Hematopoietic multipotent progenitor cell (in vitro differentiated cells): Measurements from ENCODE around the gene ANKRD27. TPM values are rescaled to one million over a fixed set of nuclear protein-coding genes. Genes with fewer than 3 reads are reported as not detected.
"Not testable (repeated sequence)": the region's sequence is repeated elsewhere in the genome, so short reads cannot be mapped to it uniquely, and the experiment has no call there.

Source experiments
- DNase-seq, 3 donors: peaks; one replicate each; pipeline ENCODE4 v3.0.0-alpha.2; 2011 to 2015; ENCODE audit warnings: low read depth in 2 of 3, low spot score in 2 of 3
- total RNA-seq: library from RNA; depleted of rRNA; stranded (reverse); fragments of >200 nt; gene quantifications from one replicate; pipeline ENCODE4 v1.2.3, GENCODE V29; 2012

ANKRD27 gene
- 57.1 TPM for total RNA-seq

- peak; percentile 97 to 99 (median 98) for DNase-seq
These were observed at the start of gene ANKRD27 for GRCh38 chr19:32674931-32675719. ANKRD27 (minus strand) TSS chr19:32675180; CDS start chr19:32659015, 16,165 bp downstream.

GRCh38 chr19:32720936-32721250 is 45.9 kb upstream of the ANKRD27 start:
- no peak for DNase-seq

- no peak for DNase-seq
These were observed 45.4 kb upstream of the ANKRD27 start for GRCh38 chr19:32720216-32720935.

- DNase-seq = no peak
These were observed 44.7 kb upstream of the ANKRD27 start, which contains the start of gene TDRD12 for GRCh38 chr19:32719611-32720059. TDRD12 (plus strand) TSS chr19:32719767; CDS start chr19:32720073, 306 bp downstream.

- DNase-seq = no peak
These were observed 43.3 kb upstream of the ANKRD27 start for GRCh38 chr19:32718286-32718685.

GRCh38 chr19:32717496-32717895 is 42.5 kb upstream of the ANKRD27 start:
- DNase-seq = no peak

GRCh38 chr19:32716203-32716602 is 41.2 kb upstream of the ANKRD27 start:
- not testable (repeated sequence) for DNase-seq

GRCh38 chr19:32711747-32712146 is 36.8 kb upstream of the ANKRD27 start:
- DNase-seq = no peak

GRCh38 chr19:32709032-32709431 is 34.1 kb upstream of the ANKRD27 start:
- no peak for DNase-seq

GRCh38 chr19:32708457-32708856 is 33.5 kb upstream of the ANKRD27 start:
- DNase-seq = peak in 2 of 3 donors; percentile 56 to 77

GRCh38 chr19:32704006-32704405 is 29.0 kb upstream of the ANKRD27 start:
- DNase-seq = not testable (repeated sequence)

GRCh38 chr19:32702010-32702409 is 27.0 kb upstream of the ANKRD27 start:
- DNase-seq = no peak

GRCh38 chr19:32700129-32700528 is 25.1 kb upstream of the ANKRD27 start:
- not testable (repeated sequence) for DNase-seq

- not testable (repeated sequence) for DNase-seq
These were observed 21.8 kb upstream of the ANKRD27 start for GRCh38 chr19:32696771-32697170.

- DNase-seq = peak in 2 of 3 donors; percentile 49 to 58
These were observed 20.5 kb upstream of the ANKRD27 start for GRCh38 chr19:32695506-32695905.

- DNase-seq = not testable (repeated sequence)
These were observed 19.9 kb upstream of the ANKRD27 start for GRCh38 chr19:32694851-32695250.

- DNase-seq = not testable (repeated sequence)
These were observed 19.3 kb upstream of the ANKRD27 start for GRCh38 chr19:32694316-32694715.

GRCh38 chr19:32693151-32694108 is 18.4 kb upstream of the ANKRD27 start:
- DNase-seq = peak in 2 of 3 donors; percentile 74 to 86

- no peak for DNase-seq
These were observed 17.7 kb upstream of the ANKRD27 start for GRCh38 chr19:32692727-32693061.

- peak; percentile 37 to 71 (median 64) for DNase-seq
These were observed 17.2 kb upstream of the ANKRD27 start for GRCh38 chr19:32691952-32692726.
